ENCODE results near the gene EEF2K.

- no peak for TF ChIP-seq POLR2A (IDR thresholded peaks at IDR 0.05; ENCODE audit: low read length)
- no peak for TF ChIP-seq GATA1 (IDR thresholded peaks at IDR 0.05; ENCODE audit: low read depth, low read length)
Observed at GRCh38 chr16:22250522-22250921, 44.4 kb downstream of the EEF2K start.
